Karpas-422 (cell line): Measurements from ENCODE around the gene EDN1. TPM values are rescaled to one million over a fixed set of nuclear protein-coding genes. Genes with fewer than 3 reads are reported as not detected.

Source experiments
- DNase-seq: peaks from one replicate; pipeline ENCODE4 v3.0.0-alpha.2; 2015
- H2AFZ ChIP-seq: fragments of 200-600 bp; sonication (generic); 2 replicates; pipeline ENCODE4 v1.6.1; 2014; ENCODE audit warnings: antibody characterized with exemption, low read length, mixed read lengths
- H3K27ac ChIP-seq: fragments of 200-600 bp; sonication (generic); 2 replicates; pipeline ENCODE4 v1.5.1; 2014; ENCODE audit warnings: mild to moderate bottlenecking, low read length, moderate library complexity
- H3K27me3 ChIP-seq: fragments of 200-600 bp; sonication (generic); 2 replicates; pipeline ENCODE4 v1.6.1; 2014; ENCODE audit warnings: low read length, mixed read lengths
- H3K36me3 ChIP-seq: fragments of 200-600 bp; sonication (generic); 2 replicates; pipeline ENCODE4 v1.6.1; 2014; ENCODE audit warnings: low read length, mixed read lengths; ENCODE audit not compliant: insufficient read depth
- H3K4me1 ChIP-seq: fragments of 200-600 bp; sonication (generic); 2 replicates; pipeline ENCODE4 v1.6.1; 2014; ENCODE audit warnings: mild to moderate bottlenecking, low read length, mixed read lengths
- H3K4me2 ChIP-seq: fragments of 200-600 bp; sonication (generic); 2 replicates; pipeline ENCODE4 v1.6.1; 2014; ENCODE audit warnings: low read length, low read depth, mild to moderate bottlenecking; ENCODE audit not compliant: poor library complexity, severe bottlenecking
- H3K4me3 ChIP-seq: fragments of 200-600 bp; sonication (generic); 2 replicates; pipeline ENCODE4 v1.5.1; 2014; ENCODE audit warnings: mild to moderate bottlenecking, antibody characterized with exemption, low read length, mixed read lengths
- H3K79me2 ChIP-seq: fragments of 200-600 bp; sonication (generic); 2 replicates; pipeline ENCODE4 v1.6.1; 2014; ENCODE audit warnings: mild to moderate bottlenecking, low read length, mixed read lengths
- H3K9ac ChIP-seq: fragments of 200-600 bp; sonication (generic); 2 replicates; pipeline ENCODE4 v1.6.0; 2014; ENCODE audit warnings: low read length
- H3K9me2 ChIP-seq: fragments of 200-600 bp; sonication (generic), shearing (Covaris generic); replicated peaks from 2 replicates; pipeline ENCODE4 v1.6.0; 2014; ENCODE audit warnings: mild to moderate bottlenecking, low read length, moderate library complexity; ENCODE audit not compliant: insufficient read depth
- H3K9me3 ChIP-seq: fragments of 300-700, 200-600 bp; sonication (generic); 2 replicates; pipeline ENCODE4 v1.6.1; 2014; ENCODE audit warnings: low read length, mixed read lengths
- H4K20me1 ChIP-seq: fragments of 200-600 bp; sonication (generic); 2 replicates; pipeline ENCODE4 v1.6.1; 2014; ENCODE audit warnings: mild to moderate bottlenecking, antibody characterized with exemption, low read length, low read depth; ENCODE audit not compliant: insufficient read depth
- total RNA-seq: library from RNA; depleted of rRNA; stranded (reverse); fragments of >200 nt; shearing (Covaris generic); gene quantifications from 2 replicates; pipeline ENCODE4 v1.2.3, GENCODE V29; 2014; ENCODE audit warnings: low replicate concordance

Gene EDN1
- total RNA-seq, 1 experiment from 2014 or later, result 0.34 TPM

DNA sequence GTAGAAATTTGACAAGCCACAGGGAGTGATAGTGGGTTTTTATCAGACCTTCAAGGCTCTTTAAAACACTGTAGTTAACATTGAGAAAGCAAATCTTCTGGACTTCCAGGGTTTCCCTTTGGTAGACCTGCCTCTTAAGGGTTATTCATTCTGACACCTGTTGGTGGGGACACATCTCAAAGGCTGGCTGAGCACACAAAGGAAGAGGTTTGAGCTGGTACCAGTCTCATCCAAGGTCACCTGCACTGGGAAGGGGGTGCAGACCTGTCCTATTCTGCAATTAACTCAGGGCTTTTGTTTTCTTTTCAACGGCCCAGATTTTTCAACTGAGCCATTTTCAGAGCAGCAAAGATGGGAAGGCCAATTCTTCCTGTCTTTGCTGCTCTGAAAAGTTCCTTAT, 45.6 kb downstream of the EDN1 start:
- no peaks in the 10 kb centered on the region for H3K4me1 ChIP-seq
- no peaks in the 10 kb centered on the region for H3K36me3 ChIP-seq
- no peaks in the 10 kb centered on the region for H3K79me2 ChIP-seq
- no peak overlapping the region for H3K9ac ChIP-seq
- no peaks in the 10 kb centered on the region for H3K9me2 ChIP-seq
- H2AFZ ChIP-seq, result no peak overlapping the region
- H3K4me2 ChIP-seq, result no peak overlapping the region
- H4K20me1 ChIP-seq, result no peaks in the 10 kb centered on the region
- DNase-seq, result no peak
- H3K27ac ChIP-seq, result no peak overlapping the region
- H3K4me3 ChIP-seq, result no peak overlapping the region
- H3K27me3 ChIP-seq, result no peaks in the 10 kb centered on the region
- H3K9me3 ChIP-seq, result no peaks in the 10 kb centered on the region

DNA sequence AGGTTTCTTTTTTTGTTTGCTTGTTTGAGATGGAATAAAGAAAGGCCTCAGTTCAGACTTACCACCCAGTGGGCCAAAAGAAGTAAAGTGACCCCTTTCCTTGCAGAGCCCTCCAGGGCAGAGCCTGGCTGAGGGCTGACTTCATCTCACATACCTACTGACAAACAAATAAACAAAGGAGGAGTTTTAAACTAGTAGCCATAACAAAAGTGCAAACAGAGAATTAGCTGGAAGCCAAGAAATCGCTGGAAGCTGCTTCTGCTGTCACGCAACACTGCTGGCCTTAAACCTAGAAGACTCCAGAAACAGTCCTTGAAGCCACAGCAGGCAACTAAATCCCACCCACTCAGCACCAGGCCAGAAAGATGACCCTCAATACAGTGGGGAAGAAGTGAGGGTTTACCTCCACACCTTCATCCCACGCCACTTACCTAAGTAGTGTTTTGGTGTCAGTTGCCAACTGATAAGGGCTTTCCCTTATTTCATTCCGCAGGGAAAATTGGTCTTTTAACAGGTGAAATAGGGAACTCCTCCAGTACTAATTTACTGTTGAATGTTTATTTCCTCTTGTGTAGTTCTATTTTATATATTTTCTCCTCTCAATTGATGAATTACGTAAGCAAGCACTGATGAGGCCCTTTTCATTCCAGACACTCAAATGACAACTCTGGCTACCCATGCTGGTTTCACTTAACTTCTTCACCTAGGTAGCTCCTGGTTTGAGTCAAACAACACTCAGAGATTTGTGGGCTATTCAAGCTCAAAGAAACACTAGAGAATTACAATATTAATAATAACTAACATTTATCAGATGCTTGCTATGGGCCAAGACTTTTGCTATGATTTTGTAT, 46.2 kb downstream of the EDN1 start:
- Histone ChIP-seq H3K4me1 (no peaks in the 10 kb centered on the region), H2AFZ (no peak overlapping the region), H3K9ac (no peak overlapping the region), H3K79me2 (no peaks in the 10 kb centered on the region), H3K9me3 (no peaks in the 10 kb centered on the region), H3K4me2 (no peak overlapping the region), H4K20me1 (no peaks in the 10 kb centered on the region), H3K36me3 (no peaks in the 10 kb centered on the region), H3K4me3 (no peak overlapping the region), H3K9me2 (no peaks in the 10 kb centered on the region), H3K27ac (no peak overlapping the region), H3K27me3 (no peaks in the 10 kb centered on the region)
- no peak for DNase-seq

DNA sequence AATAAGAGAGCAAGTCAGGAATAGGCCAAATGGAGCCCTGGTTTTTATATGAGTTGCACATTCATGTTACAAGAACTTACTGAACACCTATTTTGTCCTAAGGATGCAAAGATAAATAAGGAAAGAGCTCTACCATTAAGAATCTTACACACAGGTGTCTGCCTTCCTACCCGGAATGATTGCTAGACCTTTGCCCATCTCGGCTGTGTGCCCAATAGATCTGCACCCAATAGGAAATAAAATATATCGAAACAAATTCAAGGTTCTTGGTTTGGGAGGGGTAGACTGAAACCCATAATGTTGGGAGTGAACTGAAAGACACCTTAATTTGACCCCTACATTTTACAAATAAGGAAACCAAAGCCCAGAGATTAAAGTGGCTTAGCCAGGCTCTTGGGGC, 48.9 kb downstream of the EDN1 start:
- Histone ChIP-seq H3K4me2 (no peak overlapping the region), H3K4me3 (no peak overlapping the region), H3K27ac (no peak overlapping the region), H3K27me3 (no peaks in the 10 kb centered on the region), H2AFZ (no peak overlapping the region), H3K9ac (no peak overlapping the region), H4K20me1 (peaks cover 5% of the 10 kb centered on the region; the same call in 1 of the 2 replicates), H3K36me3 (no peaks in the 10 kb centered on the region), H3K79me2 (no peaks in the 10 kb centered on the region), H3K9me2 (no peaks in the 10 kb centered on the region), H3K9me3 (no peaks in the 10 kb centered on the region), H3K4me1 (peaks cover 7% of the 10 kb centered on the region)
- DNase-seq, result no peak

DNA sequence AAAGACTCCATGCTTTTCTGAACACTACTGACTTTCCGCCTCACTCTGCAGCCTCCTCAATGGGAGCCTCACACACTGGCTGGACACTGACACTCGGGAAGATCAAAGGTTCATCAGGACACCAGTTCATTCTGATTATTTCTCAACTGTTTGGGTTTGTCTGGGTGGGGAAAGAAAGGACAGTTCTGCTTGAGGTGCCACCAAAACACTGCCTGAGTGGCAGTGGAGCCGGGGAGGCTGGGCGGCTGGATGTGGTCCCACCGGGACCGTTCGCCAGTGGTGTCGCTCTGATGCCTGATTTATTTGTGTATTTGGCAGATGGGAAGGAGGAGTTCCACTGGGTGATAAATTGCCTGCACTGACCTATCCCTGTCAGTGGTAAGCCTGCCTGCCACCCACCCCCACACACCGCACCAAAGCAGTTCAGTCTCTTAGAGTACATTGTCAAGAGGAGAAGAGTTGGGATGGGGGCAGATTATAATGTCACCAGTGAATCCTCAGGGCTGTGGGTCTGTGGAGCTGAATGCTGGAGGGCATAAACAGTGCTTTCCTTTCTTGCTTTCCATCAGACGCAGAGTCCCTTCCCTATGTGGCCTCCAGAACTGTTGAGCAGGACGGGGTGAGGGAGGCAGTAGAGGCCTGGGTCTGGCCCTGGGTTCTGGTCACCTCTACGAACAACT, 49.8 kb downstream of the EDN1 start:
- no peak overlapping the region for H3K4me3 ChIP-seq
- no peak overlapping the region for H2AFZ ChIP-seq
- H3K9me3 ChIP-seq, result no peaks in the 10 kb centered on the region
- H3K9me2 ChIP-seq, result no peaks in the 10 kb centered on the region
- H3K27ac ChIP-seq, result no peak overlapping the region
- no peak overlapping the region for H3K9ac ChIP-seq
- no peaks in the 10 kb centered on the region for H3K79me2 ChIP-seq
- H3K27me3 ChIP-seq, result no peaks in the 10 kb centered on the region
- peaks cover 7% of the 10 kb centered on the region for H3K4me1 ChIP-seq
- DNase-seq, result no peak
- H3K4me2 ChIP-seq, result no peak overlapping the region
- H3K36me3 ChIP-seq, result no peaks in the 10 kb centered on the region
- H4K20me1 ChIP-seq, result peaks cover 5% of the 10 kb centered on the region; the same call in 1 of the 2 replicates

DNA sequence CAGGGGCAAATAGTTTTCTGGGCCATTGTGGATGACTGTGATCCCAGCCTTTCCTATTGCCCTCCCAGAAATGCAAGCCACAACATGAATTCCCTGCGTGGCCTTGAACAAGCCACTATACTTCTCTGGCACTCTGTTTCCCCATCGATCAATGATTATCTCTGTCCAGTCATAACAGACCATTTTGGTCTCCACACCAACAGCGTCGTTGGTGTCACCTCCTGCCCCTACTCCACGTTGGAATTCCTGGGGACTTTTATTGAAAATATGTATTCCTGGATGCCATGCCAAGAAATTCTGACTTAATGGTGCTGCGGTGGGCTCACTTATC, 50.3 kb downstream of the EDN1 start:
- no peak overlapping the region for H3K4me3 ChIP-seq

GRCh38 chr6:12342664-12343063, 52.5 kb downstream of the EDN1 start:
- H3K27me3 ChIP-seq, result no peaks in the 10 kb centered on the region
- no peaks in the 10 kb centered on the region for H3K36me3 ChIP-seq
- H3K9me3 ChIP-seq, result no peaks in the 10 kb centered on the region
- DNase-seq, result no peak
- H3K9ac ChIP-seq, result no peak overlapping the region
- H2AFZ ChIP-seq, result no peak overlapping the region
- H3K4me1 ChIP-seq, result peaks cover 7% of the 10 kb centered on the region
- H3K9me2 ChIP-seq, result no peaks in the 10 kb centered on the region
- H4K20me1 ChIP-seq, result peaks cover 5% of the 10 kb centered on the region; the same call in 1 of the 2 replicates
- no peak overlapping the region for H3K27ac ChIP-seq
- H3K79me2 ChIP-seq, result no peaks in the 10 kb centered on the region
- no peak overlapping the region for H3K4me3 ChIP-seq
- no peak overlapping the region for H3K4me2 ChIP-seq

More for the DNA sequence above, 50.3 kb downstream of the EDN1 start:
- Histone ChIP-seq H3K4me1 (peaks cover 7% of the 10 kb centered on the region), H3K9me3 (no peaks in the 10 kb centered on the region), H3K27me3 (no peaks in the 10 kb centered on the region), H4K20me1 (peaks cover 5% of the 10 kb centered on the region; the same call in 1 of the 2 replicates), H3K9me2 (no peaks in the 10 kb centered on the region), H3K36me3 (no peaks in the 10 kb centered on the region), H3K79me2 (no peaks in the 10 kb centered on the region), H3K9ac (no peak overlapping the region), H2AFZ (no peak overlapping the region), H3K27ac (no peak overlapping the region), H3K4me2 (no peak overlapping the region)
- no peak for DNase-seq

DNA sequence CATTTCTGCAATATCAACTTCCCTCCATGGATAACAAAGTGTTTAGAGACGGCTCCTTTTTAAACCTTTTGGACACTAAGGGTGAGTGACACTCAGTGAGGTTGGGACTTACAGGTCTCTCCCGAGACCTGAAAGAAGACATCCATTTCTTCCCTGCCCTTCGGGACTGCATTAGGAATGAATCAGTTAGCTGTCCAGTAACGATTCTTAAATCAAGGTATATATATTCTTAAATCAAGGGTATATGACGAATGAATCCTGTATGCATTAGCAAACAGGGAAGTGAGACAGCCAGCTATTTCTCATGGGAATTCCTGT, 52.9 kb downstream of the EDN1 start:
- DNase-seq, result no peak
- Histone ChIP-seq H3K4me3 (no peak overlapping the region), H4K20me1 (peaks cover 5% of the 10 kb centered on the region; the same call in 1 of the 2 replicates), H3K9me3 (no peaks in the 10 kb centered on the region), H3K9ac (no peak overlapping the region), H3K36me3 (no peaks in the 10 kb centered on the region), H2AFZ (no peak overlapping the region), H3K27me3 (no peaks in the 10 kb centered on the region), H3K27ac (no peak overlapping the region), H3K4me2 (no peak overlapping the region), H3K79me2 (no peaks in the 10 kb centered on the region), H3K9me2 (no peaks in the 10 kb centered on the region), H3K4me1 (peaks cover 7% of the 10 kb centered on the region)

DNA sequence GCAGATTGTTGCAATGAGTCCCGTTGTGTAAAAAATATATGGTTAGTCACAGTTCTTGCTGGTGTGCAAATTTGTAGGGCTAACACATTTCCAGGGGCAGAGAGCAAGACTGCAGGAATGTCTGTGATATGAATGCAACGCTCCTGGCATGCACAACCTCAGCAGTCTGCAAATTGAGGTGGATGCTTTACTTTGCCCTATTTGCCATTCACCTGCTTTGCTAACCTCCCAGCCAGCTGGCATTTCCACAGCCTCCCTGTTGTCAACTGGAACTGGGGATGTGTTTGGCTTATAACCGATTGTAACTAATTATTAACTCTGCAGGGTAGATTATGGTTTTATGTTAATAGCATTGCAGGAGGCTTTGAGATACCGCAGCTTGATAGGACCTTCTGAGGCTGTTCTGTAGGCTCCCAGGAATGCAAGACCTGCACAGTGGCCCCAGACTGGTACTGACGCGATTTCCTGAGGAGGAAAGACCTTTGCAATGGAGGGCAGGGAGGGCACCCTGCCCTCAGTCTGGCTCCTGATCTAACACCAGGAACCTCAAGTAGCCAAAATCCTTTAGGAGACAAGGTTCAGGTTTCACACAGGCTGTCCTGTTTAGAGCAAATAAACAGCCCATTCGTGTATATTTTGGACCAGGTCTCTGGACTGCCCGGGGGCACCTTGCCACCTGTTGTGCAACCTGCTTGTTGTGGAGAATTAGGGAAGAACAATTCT, 53.4 kb downstream of the EDN1 start:
- H2AFZ ChIP-seq, result no peak overlapping the region
- H3K4me3 ChIP-seq, result no peak overlapping the region
- H3K9me2 ChIP-seq, result no peaks in the 10 kb centered on the region
- no peak for DNase-seq
- H3K79me2 ChIP-seq, result no peaks in the 10 kb centered on the region
- H3K9ac ChIP-seq, result no peak overlapping the region
- H3K36me3 ChIP-seq, result no peaks in the 10 kb centered on the region
- no peaks in the 10 kb centered on the region for H3K9me3 ChIP-seq
- no peaks in the 10 kb centered on the region for H3K27me3 ChIP-seq
- H4K20me1 ChIP-seq, result peaks cover 5% of the 10 kb centered on the region; the same call in 1 of the 2 replicates
- no peak overlapping the region for H3K4me2 ChIP-seq
- peaks cover 7% of the 10 kb centered on the region for H3K4me1 ChIP-seq
- no peak overlapping the region for H3K27ac ChIP-seq
